Tongue (tissue), 2 donors: ENCODE results near the gene APBA1. TPM values are rescaled to one million over a fixed set of nuclear protein-coding genes. Genes with fewer than 3 reads are reported as not detected.
A peak's percentile ranks its signal among the peaks of the same experiment; 100 is the strongest.

ENCODE experiments used
- DNase-seq: peaks from one replicate; pipeline ENCODE4 v3.0.0-alpha.2; 2015
- total RNA-seq: library from RNA; depleted of rRNA; stranded (reverse); fragments of >200 nt; gene quantifications from one replicate; pipeline ENCODE4 v1.2.3, GENCODE V29; 2014

APBA1 gene
- total RNA-seq, 1 donor from 2014 or later = 7.7 TPM

DNA sequence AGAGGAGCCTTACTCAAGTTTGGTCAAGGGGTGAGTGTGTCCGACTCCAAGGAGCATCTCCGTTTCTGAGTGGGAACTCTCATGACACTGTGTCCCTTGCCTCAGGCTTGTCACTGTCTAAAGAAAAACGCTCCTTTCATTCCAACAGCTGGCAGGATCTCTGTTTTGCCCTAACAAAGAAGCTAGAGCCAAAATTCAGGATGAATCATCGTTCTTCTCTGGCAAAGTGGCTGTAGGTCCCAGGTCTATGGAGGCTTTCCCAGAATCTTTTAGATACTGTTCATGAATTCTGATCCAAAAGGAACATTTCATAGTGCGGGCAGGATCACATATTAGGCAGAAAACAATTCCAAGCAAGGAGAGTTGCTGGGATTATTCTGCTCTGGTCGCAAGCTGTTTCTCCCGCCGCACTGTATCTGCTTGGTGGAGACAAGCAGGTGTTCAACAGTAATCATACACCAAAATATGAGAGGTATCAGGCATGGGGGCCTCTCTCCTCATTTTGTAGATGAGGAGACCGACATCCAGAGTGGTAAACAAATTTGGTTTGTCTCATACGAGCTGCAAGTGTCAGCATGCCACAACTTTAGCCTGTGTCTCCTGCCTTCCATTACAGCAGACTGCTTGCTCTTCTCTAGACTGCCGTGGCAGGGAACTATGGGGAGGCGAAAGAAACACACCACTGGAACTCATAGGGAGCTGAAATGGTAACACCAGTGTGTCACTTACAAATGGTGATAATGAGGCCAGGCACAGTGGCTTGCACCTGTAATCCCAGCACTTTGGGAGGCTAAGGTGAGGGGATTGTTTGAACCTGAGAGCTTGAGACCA, 274.6 kb downstream of the APBA1 start:
- DNase-seq = peak; percentile 11

- no peak for DNase-seq
Measured at GRCh38 chr9:69396759-69397158, 275.4 kb downstream of the APBA1 start.

DNA sequence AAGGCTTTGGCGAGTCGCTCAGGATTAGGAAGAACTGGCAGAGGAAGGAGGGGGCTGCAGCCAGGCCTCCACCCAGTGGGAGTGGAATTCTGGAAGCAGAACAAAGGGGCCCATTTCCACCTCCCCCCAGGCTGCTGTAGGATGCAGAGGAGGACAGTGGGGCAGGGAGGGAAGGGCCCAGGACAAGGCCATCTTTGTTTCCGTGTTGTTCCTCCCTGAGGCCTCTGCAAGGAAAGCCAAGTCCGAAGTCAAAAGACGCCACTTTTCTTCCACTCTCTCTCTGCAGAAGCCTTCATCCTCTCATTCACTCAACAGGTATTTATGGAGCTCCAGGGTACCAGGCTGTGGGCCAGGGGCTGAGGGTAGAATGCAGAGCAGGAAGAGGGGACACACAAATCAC, 276.5 kb downstream of the APBA1 start:
- peak; percentile 12 for DNase-seq

- no peak for DNase-seq
Measured at GRCh38 chr9:69393425-69393824, 278.7 kb downstream of the APBA1 start.

DNA sequence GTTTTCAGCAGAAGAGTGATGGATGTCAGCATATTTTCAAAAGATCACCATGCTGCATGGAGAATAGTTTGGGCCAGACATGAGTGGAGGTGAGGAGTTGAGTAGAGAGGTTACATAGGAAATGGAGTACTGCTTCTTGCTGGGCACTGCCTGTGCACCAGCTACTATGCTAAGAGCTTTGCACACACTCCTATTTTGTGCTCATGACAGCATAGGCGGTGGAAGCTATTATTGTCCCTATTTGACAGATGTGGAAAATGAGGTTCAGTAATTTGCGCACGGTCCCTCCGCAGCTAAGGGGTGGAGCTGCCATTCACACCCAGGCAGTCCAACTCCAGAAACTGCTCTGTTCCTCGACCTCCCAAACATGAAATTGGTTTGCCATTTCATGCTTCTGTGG, 279.3 kb downstream of the APBA1 start:
- no peak for DNase-seq

GRCh38 chr9:69391946-69392345, 280.2 kb downstream of the APBA1 start:
- DNase-seq = peak; percentile 22

- no peak for DNase-seq
Measured at GRCh38 chr9:69391487-69391886, 280.7 kb downstream of the APBA1 start.

GRCh38 chr9:69389437-69389995, 282.7 kb downstream of the APBA1 start:
- peak; percentile 25 for DNase-seq

- no peak for DNase-seq
Measured at GRCh38 chr9:69388596-69388995, 283.6 kb downstream of the APBA1 start.

DNA sequence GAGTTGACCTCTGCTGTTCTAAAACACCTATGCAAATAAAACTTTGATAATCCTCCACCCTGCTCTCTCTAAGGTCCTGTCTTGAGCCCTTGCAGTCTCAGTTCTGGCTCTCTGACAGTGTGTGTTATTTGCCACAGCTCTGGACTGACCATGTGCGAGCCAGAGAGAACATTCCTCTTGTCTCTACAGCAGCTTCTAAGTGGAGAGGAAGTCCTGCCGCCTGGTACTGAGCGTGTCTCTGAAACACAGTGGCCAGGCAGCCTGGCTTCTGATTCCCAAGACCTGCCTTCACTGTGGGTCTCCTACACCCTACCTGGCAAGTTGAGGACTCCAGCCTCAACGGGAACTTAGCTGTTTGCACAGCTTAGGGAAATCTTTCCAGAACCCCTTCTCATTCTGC, 285.5 kb downstream of the APBA1 start:
- no peak for DNase-seq

- DNase-seq = peak; percentile 12
Measured at GRCh38 chr9:69385581-69386033, 286.6 kb downstream of the APBA1 start.

DNA sequence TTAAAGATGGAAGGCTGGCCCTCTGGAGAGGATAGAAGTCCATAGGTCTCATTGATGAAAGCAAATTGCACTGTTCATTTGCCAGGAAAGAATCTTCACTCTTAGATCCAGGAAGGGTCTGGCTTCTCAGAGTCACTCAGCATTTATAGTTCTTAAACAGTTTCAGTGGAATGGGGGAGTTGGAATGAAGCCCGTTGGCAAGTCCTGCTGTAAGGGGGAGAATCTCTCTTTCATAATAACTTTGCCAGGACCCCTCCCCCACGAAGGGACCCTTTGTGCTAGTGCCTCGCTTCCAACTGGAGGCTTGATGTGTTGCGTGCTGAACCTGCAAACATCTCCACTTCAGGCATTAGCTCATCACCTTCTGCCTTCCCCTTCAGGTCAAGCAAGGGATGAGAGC, 290.0 kb downstream of the APBA1 start:
- DNase-seq = peak; percentile 20

DNA sequence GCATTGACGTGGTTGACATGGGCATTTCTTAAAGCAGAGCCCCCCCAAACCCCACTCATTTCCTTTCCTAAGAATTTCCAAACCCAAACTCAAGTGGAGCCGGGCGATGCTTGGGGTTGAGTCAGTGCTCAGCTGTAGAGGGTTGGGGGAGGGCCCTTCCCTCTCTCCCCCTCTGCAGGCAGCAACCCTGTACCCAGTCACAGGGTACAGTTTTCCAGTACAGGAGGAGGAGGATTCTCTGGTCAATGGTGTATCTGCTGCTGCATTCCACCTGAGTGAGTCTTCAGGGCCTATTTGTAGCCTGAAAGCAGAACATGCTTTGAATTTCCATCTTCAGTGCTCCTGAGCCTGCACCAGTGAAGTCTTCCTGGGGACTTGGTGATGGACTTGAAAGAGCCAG, 291.4 kb downstream of the APBA1 start:
- peak; percentile 32 for DNase-seq

- peak; percentile 52 for DNase-seq
Measured at GRCh38 chr9:69380301-69380700, 291.9 kb downstream of the APBA1 start.

- DNase-seq = peak; percentile 81
Measured at GRCh38 chr9:69379270-69379982, 292.7 kb downstream of the APBA1 start.

DNA sequence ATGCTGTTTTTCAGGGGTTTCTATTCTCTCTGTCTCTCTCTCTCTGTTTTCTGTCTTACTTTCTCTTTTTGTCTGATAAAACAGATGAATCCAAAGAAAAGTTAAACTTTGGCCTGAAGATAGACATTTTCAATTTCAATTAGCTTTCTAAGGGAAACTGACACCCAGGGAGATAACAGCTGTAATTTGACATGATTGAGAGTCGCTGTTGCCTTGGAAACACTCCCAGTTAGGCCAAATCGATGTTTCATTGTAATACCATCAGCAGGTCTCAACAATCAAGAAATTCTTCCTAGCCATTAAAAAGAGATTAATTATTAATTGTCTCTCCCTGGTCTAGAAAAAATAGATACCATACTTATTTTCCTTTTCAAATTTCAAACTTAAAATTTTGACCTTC, 294.2 kb downstream of the APBA1 start:
- DNase-seq = no peak

Other genes with a start within 250 kb of the APBA1 start
- 98.2 TPM for gene PTAR1, start 87.6 kb upstream of the APBA1 start, total RNA-seq
- gene CFAP95, start 148.4 kb upstream of the APBA1 start, total RNA-seq = not detected